SK-N-SH treated with all-trans-retinoic acid at 6 μM for 48 hours (cell line): ENCODE data around the gene SGSM1.

Source experiments
- ARNTL ChIP-seq: fragments of 450-650 bp; formaldehyde crosslinking; IDR thresholded peaks from 2 replicates; pipeline ENCODE4 v1.5.0; 2020; ENCODE audit warnings: low read depth, mild to moderate bottlenecking, moderate library complexity, borderline replicate concordance
- CSDC2 ChIP-seq: fragments of 250-450 bp; sonication (Bioruptor Pico); IDR thresholded peaks from 2 replicates; pipeline ENCODE4 v1.5.0; 2020; ENCODE audit warnings: mild to moderate bottlenecking, moderate library complexity
- PATZ1 ChIP-seq: fragments of 250-450 bp; sonication (Bioruptor Pico); IDR thresholded peaks from 2 replicates; pipeline ENCODE4 v1.8.0; 2020; ENCODE audit warnings: mild to moderate bottlenecking, moderate library complexity, borderline replicate concordance
- TOX ChIP-seq: fragments of 250-450 bp; sonication (Bioruptor Pico); IDR thresholded peaks from 2 replicates; pipeline ENCODE4 v1.8.0; 2021; ENCODE audit warnings: mild to moderate bottlenecking, moderate library complexity, borderline replicate concordance
- TSHZ2 ChIP-seq: fragments of 250-450 bp; sonication (Bioruptor Pico); IDR thresholded peaks from 2 replicates; pipeline ENCODE4 v1.5.0; 2020; ENCODE audit warnings: mild to moderate bottlenecking, moderate library complexity
- TF ChIP-seq, protein P1 (sequence below): fragments of 250-450 bp; sonication (Bioruptor Pico); IDR thresholded peaks from 2 replicates; pipeline ENCODE4 v1.5.1; 2020; ENCODE audit warnings: low read depth, mild to moderate bottlenecking, moderate library complexity

DNA sequence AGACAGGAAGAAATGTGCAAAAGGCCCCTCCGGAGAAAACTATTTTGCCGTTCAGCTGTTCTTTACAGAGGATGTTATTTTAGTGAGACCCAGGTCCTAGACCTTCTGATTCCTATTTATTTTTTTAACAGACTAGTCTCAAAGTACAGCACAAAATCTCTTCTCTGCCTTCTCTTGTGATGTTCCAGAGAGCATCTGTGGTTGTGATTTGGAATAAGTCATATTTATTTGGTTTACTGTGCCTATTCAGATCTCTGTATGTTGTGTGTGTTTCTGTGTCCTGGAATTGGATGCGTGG is 120.4 kb downstream of the SGSM1 start:
- TF ChIP-seq TSHZ2 (CRISPR knock-in tag): no peak
- TF ChIP-seq ARNTL: no peak
- TF ChIP-seq, protein P1, sequence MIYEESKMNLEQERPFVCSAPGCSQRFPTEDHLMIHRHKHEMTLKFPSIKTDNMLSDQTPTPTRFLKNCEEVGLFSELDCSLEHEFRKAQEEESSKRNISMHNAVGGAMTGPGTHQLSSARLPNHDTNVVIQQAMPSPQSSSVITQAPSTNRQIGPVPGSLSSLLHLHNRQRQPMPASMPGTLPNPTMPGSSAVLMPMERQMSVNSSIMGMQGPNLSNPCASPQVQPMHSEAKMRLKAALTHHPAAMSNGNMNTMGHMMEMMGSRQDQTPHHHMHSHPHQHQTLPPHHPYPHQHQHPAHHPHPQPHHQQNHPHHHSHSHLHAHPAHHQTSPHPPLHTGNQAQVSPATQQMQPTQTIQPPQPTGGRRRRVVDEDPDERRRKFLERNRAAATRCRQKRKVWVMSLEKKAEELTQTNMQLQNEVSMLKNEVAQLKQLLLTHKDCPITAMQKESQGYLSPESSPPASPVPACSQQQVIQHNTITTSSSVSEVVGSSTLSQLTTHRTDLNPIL: no peak
- no peak for TF ChIP-seq PATZ1 (CRISPR knock-in tag)
- TF ChIP-seq CSDC2 (CRISPR knock-in tag): no peak
- TF ChIP-seq TOX: no peak
